LNCaP clone FGC (cell line): ENCODE measurements around the gene ATP6V1G1.

Experiments used
- DNase-seq: peaks from one replicate; pipeline ENCODE4 v3.0.0-alpha.2; 2011; ENCODE audit warnings: low read depth
- H3K4me3 ChIP-seq: 2 replicates; pipeline ENCODE4 v1.5.1; 2011; ENCODE audit warnings: mild to moderate bottlenecking, low read depth, low read length, control low read depth
- CTCF ChIP-seq: IDR thresholded peaks from 2 replicates; pipeline ENCODE4 v1.5.1; 2012; ENCODE audit warnings: mild to moderate bottlenecking; ENCODE audit not compliant: control insufficient read depth, insufficient read depth; ENCODE audit errors: extremely low read depth

Gene ATP6V1G1

GRCh38 chr9:114606068-114606467, 18.5 kb downstream of the ATP6V1G1 start:
- TF ChIP-seq CTCF: no peak
- no peak for DNase-seq

GRCh38 chr9:114606597-114607207, 19.1 kb downstream of the ATP6V1G1 start:
- no peak for TF ChIP-seq CTCF
- H3K4me3 ChIP-seq: no peak overlapping the region
- no peak for DNase-seq

More at GRCh38 chr9:114606068-114606467, 18.5 kb downstream of the ATP6V1G1 start:
- no peak overlapping the region for H3K4me3 ChIP-seq

GRCh38 chr9:114607671-114608524, 20.3 kb downstream of the ATP6V1G1 start:
- no peak for TF ChIP-seq CTCF
- no peak overlapping the region for H3K4me3 ChIP-seq
- DNase-seq: no peak

- H3K4me3 ChIP-seq: no peak overlapping the region
- TF ChIP-seq CTCF: no peak
- no peak for DNase-seq
Measured at GRCh38 chr9:114608525-114608796, 20.9 kb downstream of the ATP6V1G1 start.

GRCh38 chr9:114611516-114612271, 24.1 kb downstream of the ATP6V1G1 start:
- TF ChIP-seq CTCF: no peak
- peak overlapping the region; percentile 64 for H3K4me3 ChIP-seq
- no peak for DNase-seq

GRCh38 chr9:114612272-114612923, 24.8 kb downstream of the ATP6V1G1 start:
- no peak for DNase-seq
- H3K4me3 ChIP-seq: peak overlapping the region; percentile 64
- no peak for TF ChIP-seq CTCF
